ENCODE results near the gene ADGRE1.

The ADGRE1 gene

DNA sequence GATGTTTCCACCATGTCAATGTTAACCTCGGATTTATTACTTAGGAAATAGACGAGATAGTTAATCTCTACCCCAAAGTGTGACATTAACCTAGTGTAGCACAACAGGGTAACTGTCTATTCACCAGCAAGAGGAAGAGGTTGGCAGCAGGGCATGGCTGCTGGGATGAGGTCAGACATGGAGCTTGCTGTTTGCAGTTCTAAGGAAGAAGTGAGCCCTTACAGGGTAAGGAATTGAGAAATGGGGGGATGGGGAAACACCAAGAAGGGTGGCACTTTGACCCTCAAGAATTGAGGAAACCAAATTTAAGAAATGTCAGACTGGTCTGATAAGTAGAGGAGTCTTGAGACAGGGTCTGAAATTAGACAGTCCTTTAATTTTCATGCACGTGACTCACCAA lies 71.4 kb downstream of the ADGRE1 start:
- DNase-seq = no peak

DNA sequence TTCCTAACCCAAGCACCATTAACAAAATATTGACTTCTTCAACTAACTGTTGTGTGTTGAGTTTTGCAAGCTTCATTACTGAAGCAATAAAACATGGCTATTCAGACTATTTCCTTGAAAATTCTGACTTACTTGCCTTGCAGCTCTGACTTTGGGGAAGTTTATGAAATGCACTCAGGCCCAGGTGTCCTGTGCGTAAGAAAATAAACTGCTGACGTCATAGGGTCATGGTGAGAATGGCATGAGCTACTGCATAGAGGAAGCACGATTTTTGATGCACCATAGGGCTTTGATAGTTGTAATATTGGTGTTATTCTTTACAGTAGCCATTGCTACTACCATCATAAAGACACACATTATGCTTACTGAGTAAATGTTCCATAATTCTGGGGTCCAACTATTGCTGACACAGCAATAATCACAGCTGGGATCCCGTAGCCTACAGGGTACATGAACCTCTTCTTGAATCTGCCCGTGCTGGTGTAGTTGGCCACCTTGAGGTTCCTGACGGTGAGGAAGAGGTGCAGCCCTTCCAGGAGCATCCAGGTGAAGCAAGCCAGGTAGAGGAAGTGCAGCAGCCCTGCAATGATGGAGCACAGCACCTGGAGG lies 76.0 kb downstream of the ADGRE1 start:
- DNase-seq = no peak

- no peak for DNase-seq
These were observed 76.6 kb downstream of the ADGRE1 start for GRCh38 chr19:6963937-6964336.

- DNase-seq = no peak
These were observed 80.6 kb downstream of the ADGRE1 start for GRCh38 chr19:6967967-6968366.

- DNase-seq = no peak
These were observed 82.1 kb downstream of the ADGRE1 start for GRCh38 chr19:6969490-6969889.

DNA sequence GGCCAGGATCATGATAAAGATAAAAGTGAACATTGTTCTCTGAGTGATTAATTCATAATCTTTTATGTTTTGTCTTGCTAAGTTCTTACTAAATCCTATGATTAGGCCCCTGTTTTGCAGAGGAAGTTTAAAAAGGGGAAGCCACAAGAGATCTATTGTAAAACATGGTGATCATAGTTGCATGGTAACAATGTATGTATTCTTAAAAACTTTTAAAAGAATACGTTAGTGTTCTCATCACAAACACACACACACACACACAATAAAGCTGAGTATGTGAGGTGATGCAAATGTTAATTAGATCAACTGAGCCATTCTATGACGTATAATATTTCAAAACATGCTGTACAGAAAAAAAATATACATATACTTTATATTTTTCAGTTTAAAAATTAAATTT lies 82.6 kb downstream of the ADGRE1 start:
- no peak for DNase-seq

GRCh38 chr19:6970443-6970842 lies 83.1 kb downstream of the ADGRE1 start:
- no peak for DNase-seq

DNA sequence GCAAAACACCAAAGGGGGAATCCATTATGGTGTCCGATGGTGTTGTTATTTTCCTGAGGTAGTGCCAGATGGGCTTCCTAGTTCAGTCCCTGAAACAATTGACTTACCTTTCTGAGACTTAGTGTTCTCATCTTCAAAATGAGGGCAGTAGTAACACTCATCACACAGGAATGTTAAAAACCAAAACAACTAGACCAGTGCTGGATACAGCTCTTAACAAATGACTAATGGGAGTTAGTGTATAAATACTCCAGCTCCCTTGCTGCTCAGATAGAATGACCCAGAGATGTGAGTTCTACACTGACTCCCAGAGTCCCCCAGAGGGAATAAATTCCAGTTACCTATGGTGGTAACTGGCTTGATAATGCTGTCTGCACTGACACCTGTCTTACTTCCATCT lies 84.0 kb downstream of the ADGRE1 start:
- DNase-seq = no peak

- DNase-seq = no peak
These were observed 88.8 kb downstream of the ADGRE1 start for GRCh38 chr19:6976197-6976596.

DNA sequence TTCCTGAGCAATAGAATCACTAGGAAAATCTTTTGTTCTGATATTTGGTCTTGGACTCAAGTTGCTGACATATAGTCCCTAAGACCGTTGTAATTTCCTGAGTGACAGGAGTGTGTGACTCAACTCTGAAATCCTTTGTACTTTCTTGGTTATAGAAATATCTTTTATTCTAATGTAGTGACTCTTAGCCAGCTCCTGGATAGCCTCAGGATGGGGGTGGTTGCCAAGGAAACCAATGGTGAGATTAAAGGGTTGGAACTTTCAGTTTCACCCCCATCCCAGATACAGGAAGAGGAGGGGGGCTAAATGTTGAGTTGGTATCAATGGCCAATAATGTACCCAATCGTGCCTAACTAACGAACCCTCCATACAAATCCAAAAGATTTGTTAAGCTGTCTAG lies 92.0 kb downstream of the ADGRE1 start:
- no peak for DNase-seq

DNA sequence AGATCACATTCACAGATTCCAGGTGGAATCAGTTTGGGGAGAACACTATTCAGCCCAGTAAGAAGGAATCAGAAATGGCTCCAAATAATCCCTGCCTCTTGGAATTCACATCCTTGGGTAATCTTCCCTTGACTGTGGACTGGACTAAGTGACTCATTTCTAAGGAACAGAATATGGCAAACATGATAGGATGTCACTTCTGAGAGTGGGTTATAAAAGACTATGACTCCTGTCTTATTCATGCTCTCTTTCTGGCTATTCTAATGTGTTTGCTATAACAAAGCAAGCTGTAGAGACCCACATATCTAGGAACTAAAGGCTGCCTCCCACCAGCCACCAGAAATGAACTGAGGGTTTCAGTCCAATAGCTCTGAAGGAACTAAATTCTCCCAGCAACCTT lies 96.1 kb downstream of the ADGRE1 start:
- DNase-seq = no peak

DNA sequence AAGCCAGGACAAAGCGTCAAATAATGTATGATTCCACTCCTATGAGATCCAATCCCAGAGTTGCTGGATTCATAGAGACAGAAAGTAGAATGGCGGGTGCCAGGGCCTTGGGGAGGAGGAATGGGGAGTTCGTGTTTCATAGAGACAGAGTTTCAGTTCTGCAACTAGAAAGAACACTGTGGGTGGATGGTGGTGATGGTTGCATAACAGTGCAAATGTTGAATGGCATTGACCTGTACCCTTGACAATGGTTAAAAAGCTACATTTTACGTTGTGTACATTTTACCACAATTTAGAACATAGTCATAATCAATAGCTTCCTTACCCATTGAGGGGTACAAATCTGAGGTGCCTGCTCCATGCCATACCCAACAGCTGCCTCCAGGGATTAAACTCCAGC lies 100.5 kb downstream of the ADGRE1 start:
- no peak for DNase-seq

- no peak for DNase-seq
These were observed 100.9 kb downstream of the ADGRE1 start for GRCh38 chr19:6988257-6988656.

Data from cortex of kidney (tissue), 1 donor.